ENCODE results near the gene GLRX5. TPM values are rescaled to one million over a fixed set of nuclear protein-coding genes. Genes with fewer than 3 reads are reported as not detected.

GLRX5 gene
- total RNA-seq, 1 donor from 2014 or later, result 24.6 TPM

DNA sequence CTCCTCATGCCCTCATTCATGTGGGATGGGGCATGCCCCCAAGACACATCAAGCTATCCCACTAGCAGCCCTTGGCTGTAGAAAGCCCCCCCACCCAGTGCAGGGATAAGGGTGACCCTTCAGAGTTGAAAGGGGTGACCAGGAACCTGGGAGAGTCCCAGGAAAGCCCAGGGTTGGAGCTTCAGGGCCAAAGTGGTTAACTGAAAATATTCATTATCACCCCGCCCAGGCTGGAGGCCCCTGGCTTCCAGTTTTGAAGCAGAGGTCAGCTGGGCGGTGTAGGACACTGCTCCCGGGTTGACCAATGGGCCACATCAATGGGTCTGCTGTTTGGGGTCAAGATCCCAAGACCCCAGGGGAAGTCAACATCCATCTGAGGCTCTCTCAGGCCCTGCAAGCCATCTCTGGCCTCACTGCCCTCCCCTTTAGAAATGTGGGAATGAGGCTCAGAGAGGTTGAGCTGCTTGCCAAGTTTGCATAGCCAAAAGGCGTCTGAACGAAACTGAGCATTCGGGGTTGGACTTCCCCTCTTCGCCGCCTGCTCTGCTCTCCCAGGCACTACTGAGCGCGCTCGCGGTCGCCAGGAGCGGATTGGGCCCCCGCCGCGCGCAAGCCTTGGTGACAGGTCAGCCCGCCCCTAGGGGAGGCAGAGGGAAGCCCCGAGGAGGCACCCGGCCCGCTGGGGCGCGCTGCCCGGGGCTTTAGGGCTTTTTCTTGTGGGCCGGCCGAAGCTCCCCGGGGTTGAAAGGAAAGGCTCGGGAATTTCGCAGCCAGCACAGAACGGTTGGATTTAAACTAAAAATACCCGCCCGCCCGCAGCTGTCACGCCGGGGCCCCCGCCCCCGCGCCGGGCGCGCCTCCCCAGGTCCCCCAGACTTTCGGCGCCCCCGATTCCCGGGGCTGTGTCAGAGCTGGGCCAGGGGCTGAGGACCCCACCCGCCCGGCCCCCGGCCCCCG is 19.0 kb upstream of the GLRX5 start:
- TF ChIP-seq CTCF (IDR thresholded peaks at IDR 0.05), result peak; percentile 43 to 49 (median 45)
- H3K27ac ChIP-seq, result peak overlapping the region; percentile 85 to 90
- DNase-seq (ENCODE audit: low spot score in 2 of 2), result peak in 1 of 2 donors; percentile 90
- H3K9me3 ChIP-seq, result no peaks in the 10 kb centered on the region
- intact Hi-C loops (cut with DNase I), result loop anchor here (1.0 to 10.0 kb wide), 3 partner anchors 8 to 1531 kb away; partner anchors contain the start of gene PPP4R4
- H3K4me3 ChIP-seq, result peak overlapping the region; percentile 76 to 79
- no peaks in the 10 kb centered on the region for H3K36me3 ChIP-seq
- peaks cover 32 to 57% of the 10 kb centered on the region in 2 donors for H3K4me1 ChIP-seq
- H3K27me3 ChIP-seq, result no peaks in the 10 kb centered on the region

DNA sequence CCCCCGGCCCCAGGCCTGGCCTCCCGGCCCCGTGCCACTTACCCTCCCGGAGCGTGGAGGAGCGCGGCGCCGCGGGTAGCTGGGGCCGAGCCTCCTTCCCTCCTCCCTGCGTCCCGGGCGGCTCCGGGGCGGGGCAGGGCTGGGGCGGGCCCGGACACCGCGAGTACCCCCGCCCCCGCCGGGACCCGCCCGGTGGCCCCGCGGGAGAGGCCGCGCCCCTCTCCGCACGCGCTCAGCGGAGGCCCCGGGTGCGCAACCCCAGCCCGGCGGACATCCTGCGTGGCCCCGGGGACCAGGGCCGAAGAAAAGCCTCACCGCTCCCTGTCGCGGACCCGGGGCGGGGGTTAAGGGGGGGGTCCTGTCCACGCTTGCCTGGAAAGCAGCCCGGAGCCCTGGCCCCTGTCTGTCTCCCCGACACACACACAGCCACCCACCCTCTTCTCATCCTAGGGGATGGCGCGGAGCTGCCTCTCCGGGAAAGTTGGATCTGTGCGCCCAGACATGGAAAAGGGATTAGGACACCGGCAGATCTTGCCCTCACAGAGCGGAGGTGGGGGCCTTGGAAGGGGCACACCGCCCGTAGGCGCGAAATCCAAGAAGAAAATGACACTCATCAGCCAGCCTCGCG is 18.2 kb upstream of the GLRX5 start, which contains the start of gene SYNE3:
Gene SYNE3, minus strand, starts transcription at position 97 of the 628 bp plus-strand sequence. CDS start 40,829 bp downstream, outside the sequence.
- no peak for TF ChIP-seq CTCF (IDR thresholded peaks at IDR 0.05)
- intact Hi-C loops (cut with DNase I), result loop anchor here (1.0 to 10.0 kb wide), 3 partner anchors 8 to 1532 kb away; partner anchors contain the start of gene PPP4R4
- peak within 1 kb of the TSS; percentile 85 to 90 for H3K27ac ChIP-seq
- H3K36me3 ChIP-seq, result no peaks in the 10 kb centered on the region
- H3K27me3 ChIP-seq, result no peaks in the 10 kb centered on the region
- H3K4me1 ChIP-seq, result peaks cover 32 to 57% of the 10 kb centered on the region in 2 donors
- H3K9me3 ChIP-seq, result no peaks in the 10 kb centered on the region
- peak within 1 kb of the TSS; percentile 76 to 79 for H3K4me3 ChIP-seq
- no peak for DNase-seq (ENCODE audit: low spot score in 2 of 2)

- no peak for TF ChIP-seq CTCF (IDR thresholded peaks at IDR 0.05)
- intact Hi-C loops (cut with DNase I), result loop anchor here (2.0 to 10.0 kb wide), 3 partner anchors 35 to 1533 kb away; partner anchors contain the start of gene PPP4R4
- Histone ChIP-seq H3K27ac (peak overlapping the region; percentile 85 to 90), H3K36me3 (no peaks in the 10 kb centered on the region), H3K9me3 (no peaks in the 10 kb centered on the region), H3K27me3 (no peaks in the 10 kb centered on the region), H3K4me3 (no peak overlapping the region), H3K4me1 (peaks cover 32 to 57% of the 10 kb centered on the region in 2 donors)
- DNase-seq (ENCODE audit: low spot score in 2 of 2), result peak in 1 of 2 donors; percentile 82
These were observed 16.7 kb upstream of the GLRX5 start for GRCh38 chr14:95518045-95518751.

DNA sequence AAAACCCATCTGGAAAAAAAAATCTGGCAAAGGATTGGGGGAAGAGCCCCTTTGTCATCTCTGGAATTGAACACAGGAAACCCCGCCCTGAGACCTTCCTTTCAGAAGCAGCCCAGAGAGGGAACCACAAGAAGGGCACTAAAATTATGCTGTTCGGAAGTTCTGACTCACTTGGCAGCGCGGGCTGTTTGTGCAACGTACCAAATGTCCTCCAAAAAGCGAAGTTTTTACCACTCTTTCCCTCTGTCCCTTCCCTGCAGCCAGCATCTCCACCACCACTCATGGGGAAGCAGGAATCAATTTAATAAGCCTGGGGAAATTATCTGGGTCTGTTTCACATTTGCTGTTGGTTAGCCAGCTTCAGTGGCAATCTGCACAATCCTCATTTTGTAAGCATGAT is 15.2 kb upstream of the GLRX5 start:
- peaks cover 32 to 61% of the 10 kb centered on the region in 2 donors for H3K4me1 ChIP-seq
- H3K9me3 ChIP-seq, result no peaks in the 10 kb centered on the region
- intact Hi-C loops (cut with DNase I), result loop anchor here (1.0 to 10.0 kb wide), 4 partner anchors 8 to 1535 kb away; partner anchors contain the start of gene PPP4R4
- TF ChIP-seq CTCF (IDR thresholded peaks at IDR 0.05), result no peak
- peak overlapping the region in 1 of 2 donors; percentile 13 for H3K4me3 ChIP-seq
- peak in 1 of 2 donors; percentile 95 for DNase-seq (ENCODE audit: low spot score in 2 of 2)
- no peaks in the 10 kb centered on the region for H3K27me3 ChIP-seq
- peak overlapping the region; percentile 85 to 90 for H3K27ac ChIP-seq
- H3K36me3 ChIP-seq, result no peaks in the 10 kb centered on the region

DNA sequence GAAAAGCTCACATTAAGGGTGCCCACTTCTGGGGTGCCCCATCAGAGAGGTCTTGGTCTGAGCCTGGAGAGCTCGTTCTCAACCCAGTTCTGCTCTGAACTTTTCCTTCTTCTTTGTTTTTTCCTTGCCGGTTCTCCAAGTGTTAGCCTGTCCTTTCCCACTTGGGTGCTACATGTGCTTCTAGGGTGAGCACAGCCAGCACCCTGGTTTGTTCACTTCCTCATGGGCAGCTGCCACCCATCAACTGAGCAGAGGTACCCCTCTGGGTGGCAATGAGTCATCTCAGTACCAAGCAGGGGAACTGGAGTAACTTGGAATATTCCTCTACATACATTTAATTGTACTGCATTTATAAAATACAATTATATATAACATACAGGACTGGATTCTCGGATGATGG is 14.5 kb upstream of the GLRX5 start:
- no peak for TF ChIP-seq CTCF (IDR thresholded peaks at IDR 0.05)
- Histone ChIP-seq H3K9me3 (no peaks in the 10 kb centered on the region), H3K4me3 (no peak overlapping the region), H3K4me1 (peaks cover 26 to 59% of the 10 kb centered on the region in 2 donors), H3K27me3 (no peaks in the 10 kb centered on the region), H3K27ac (peak overlapping the region; percentile 72 to 90), H3K36me3 (no peaks in the 10 kb centered on the region)
- peak in 1 of 2 donors; percentile 67 for DNase-seq (ENCODE audit: low spot score in 2 of 2)
- intact Hi-C loops (cut with DNase I), result no loop called here
